HepG2 (cell line): ENCODE results near the gene RRP8. TPM values are rescaled to one million over a fixed set of nuclear protein-coding genes. Genes with fewer than 3 reads are reported as not detected.

ENCODE experiments used
- ATAC-seq: fragments of 200-7000 bp; cut with Tn5 transposase; 3 replicates; pipeline ENCODE4 v1.9.1; 2020; ENCODE audit warnings: mild to moderate bottlenecking, moderate library complexity
- BruUV-seq: library from RNA; stranded (reverse); fragments of 400-500 nt; replicated peaks from 2 replicates; lab custom pipeline; 2021; lab: Mats Ljungman, UMichigan
- CTCF ChIA-PET: fragments of 300-600 bp; formaldehyde crosslinking; extraction: SDS; loops from one replicate; lab custom pipeline; 2021; ENCODE audit warnings: low total read pairs, inconsistent platforms, low intra/inter-chr PET ratio; lab: Yijun Ruan, JAX
- POLR2A ChIA-PET: fragments of 350-600 bp; sonication (Branson Sonifier 250); formaldehyde crosslinking; loops from one replicate; lab custom pipeline; 2020; ENCODE audit warnings: antibody characterized with exemption, inconsistent platforms; lab: Yijun Ruan, JAX
- DNase-seq: peaks from one replicate; pipeline ENCODE4 v3.0.0-alpha.2; 2015; ENCODE audit warnings: low spot score
- FAIRE-seq: peaks from 3 replicates; lab custom pipeline; 2011; peaks lifted over from hg19 to GRCh38; lab: Jason Lieb, UNC
- H2AFZ ChIP-seq: one replicate; pipeline ENCODE4 v1.6.1; 2011; ENCODE audit warnings: low read length, inconsistent platforms
- H3K27ac ChIP-seq: fragments of 300-600 bp; 3 replicates; pipeline ENCODE4 v1.8.0; 2011; ENCODE audit warnings: mixed run types, mild to moderate bottlenecking, mixed read lengths, low read length, inconsistent platforms; ENCODE audit not compliant: insufficient read depth; ENCODE audit errors: extremely low read length
- H3K27me3 ChIP-seq, 2 experiments: fragments of 200-600 bp in 1 of 2; 2 replicates in 1 of 2; 3 replicates in 1 of 2; pipeline versions ENCODE4 v1.6.0 to v1.8.0; 2011; ENCODE audit warnings: low read length in 2 of 2, mild to moderate bottlenecking in 2 of 2, moderate library complexity in 2 of 2, inconsistent platforms in 1 of 2; ENCODE audit not compliant: insufficient read depth in 2 of 2, control insufficient read depth in 1 of 2
- H3K36me3 ChIP-seq, 2 experiments: fragments of 200-600 bp in 1 of 2; replicated peaks in 1 of 2; 2 replicates in 1 of 2; 3 replicates in 1 of 2; pipeline versions ENCODE4 v1.5.1 to v1.8.0; 2011; ENCODE audit warnings: low read length in 2 of 2, inconsistent platforms in 1 of 2; ENCODE audit not compliant: insufficient read depth in 2 of 2, control insufficient read depth in 1 of 2
- H3K4me1 ChIP-seq: 2 replicates; pipeline ENCODE4 v1.5.1; 2012; ENCODE audit warnings: low read length, inconsistent platforms; ENCODE audit not compliant: insufficient read depth
- H3K4me2 ChIP-seq: 2 replicates; pipeline ENCODE4 v1.6.0; 2011; ENCODE audit warnings: low read depth, low read length, inconsistent platforms
- H3K4me3 ChIP-seq, 3 experiments: fragments of 200-600 bp in 1 of 3; sonication (generic), shearing (Covaris generic) in 1 of 3; replicated peaks in 1 of 3; 2 replicates each; pipeline ENCODE4 v1.5.1; 2011 to 2016; ENCODE audit warnings: low read length in 3 of 3, inconsistent platforms in 2 of 3, low read depth in 2 of 3, mild to moderate bottlenecking in 2 of 3, control low read depth in 1 of 3, mixed read lengths in 1 of 3; ENCODE audit not compliant: insufficient read depth in 1 of 3
- H3K79me2 ChIP-seq: one replicate; pipeline ENCODE4 v1.6.1; 2011; ENCODE audit warnings: low read length, inconsistent platforms; ENCODE audit not compliant: insufficient read depth
- H3K9ac ChIP-seq: 2 replicates; pipeline ENCODE4 v1.6.0; 2011; ENCODE audit warnings: mild to moderate bottlenecking, low read depth, low read length, inconsistent platforms; ENCODE audit not compliant: insufficient read depth
- H3K9me3 ChIP-seq: 2 replicates; pipeline ENCODE4 v1.5.1; 2012; ENCODE audit warnings: mild to moderate bottlenecking, low read length
- H4K20me1 ChIP-seq: 2 replicates; pipeline ENCODE4 v1.6.0; 2011; ENCODE audit warnings: inconsistent platforms, mild to moderate bottlenecking, low read length, moderate library complexity; ENCODE audit not compliant: insufficient read depth
- ARNTL ChIP-seq: sonication (generic); formaldehyde crosslinking; IDR thresholded peaks from 2 replicates; pipeline ENCODE4 v1.4.0; 2020; ENCODE audit warnings: mild to moderate bottlenecking, missing genetic modification reagents
- CREM ChIP-seq, 2 experiments: sonication (generic) in 1 of 2; formaldehyde crosslinking in 1 of 2; IDR thresholded peaks; 2 replicates each; pipeline versions ENCODE4 v1.4.0 to v1.6.1; 2016 to 2020; ENCODE audit warnings: antibody characterized with exemption in 1 of 2, mild to moderate bottlenecking in 1 of 2, missing genetic modification reagents in 1 of 2
- FOXJ3 ChIP-seq: sonication (generic); formaldehyde crosslinking; IDR thresholded peaks from 2 replicates; pipeline ENCODE4 v1.4.0; 2020; ENCODE audit warnings: missing genetic modification reagents, mild to moderate bottlenecking, borderline replicate concordance
- GTF3A ChIP-seq: sonication (generic); formaldehyde crosslinking; conservative IDR thresholded peaks from 2 replicates; pipeline ENCODE4 v1.4.0; 2020; ENCODE audit warnings: mild to moderate bottlenecking, missing genetic modification reagents
- NFIB ChIP-seq: sonication (generic); formaldehyde crosslinking; IDR thresholded peaks from 2 replicates; pipeline ENCODE4 v1.9.0; 2021; ENCODE audit warnings: missing genetic modification reagents, mild to moderate bottlenecking, borderline replicate concordance
- POLR2A ChIP-seq, 2 experiments: IDR thresholded peaks; 2 replicates each; pipeline ENCODE4 v1.6.1; 2011; ENCODE audit warnings: low read depth in 2 of 2, low read length in 2 of 2, mild to moderate bottlenecking in 1 of 2, moderate library complexity in 1 of 2; ENCODE audit not compliant: insufficient read depth in 1 of 2
- RARA ChIP-seq: IDR thresholded peaks from 2 replicates; pipeline ENCODE4 v1.6.1; 2016; ENCODE audit warnings: missing genetic modification reagents, missing compliant biosample characterization
- RFXANK ChIP-seq: IDR thresholded peaks from 2 replicates; pipeline ENCODE4 v1.6.1; 2016
- SRF ChIP-seq: IDR thresholded peaks from 2 replicates; pipeline ENCODE4 v1.6.1; 2011; ENCODE audit warnings: mild to moderate bottlenecking, low read depth, low read length, moderate library complexity
- ZFP36L1 ChIP-seq: sonication (generic); formaldehyde crosslinking; IDR thresholded peaks from 2 replicates; pipeline ENCODE4 v1.8.0; 2022; ENCODE audit warnings: mild to moderate bottlenecking, missing genetic modification reagents, moderate library complexity
- ZFP90 ChIP-seq: sonication (generic); formaldehyde crosslinking; IDR thresholded peaks from 2 replicates; pipeline ENCODE4 v1.8.0; 2022; ENCODE audit warnings: missing genetic modification reagents, mild to moderate bottlenecking, inconsistent platforms, borderline replicate concordance
- ZNF282 ChIP-seq: fragments of 450-650 bp; IDR thresholded peaks from 2 replicates; pipeline ENCODE4 v1.6.1; 2018; ENCODE audit not compliant: partially characterized antibody
- ZNF335 ChIP-seq: sonication (generic); formaldehyde crosslinking; IDR thresholded peaks from 2 replicates; pipeline ENCODE4 v1.4.0; 2020; ENCODE audit warnings: missing genetic modification reagents
- ZNF674 ChIP-seq: sonication (generic); formaldehyde crosslinking; IDR thresholded peaks from 2 replicates; pipeline ENCODE4 v1.5.0; 2020; ENCODE audit warnings: low read depth, mild to moderate bottlenecking, missing genetic modification reagents
- ZNF775 ChIP-seq: sonication (generic); formaldehyde crosslinking; IDR thresholded peaks from 2 replicates; pipeline ENCODE4 v1.4.0; 2020; ENCODE audit warnings: missing genetic modification reagents, mild to moderate bottlenecking, moderate library complexity, borderline replicate concordance
- in situ Hi-C: cut with HindIII; loops from 2 replicates; pipeline ENCODE4 v1.10.0; 2017; ENCODE audit warnings: low pct_unique_long_range_greater_than_20kb; ENCODE audit not compliant: extremely low pct_ligation_motif_present
- intact Hi-C: fragments of 100-400 bp; cut with micrococcal nuclease; formaldehyde crosslinking; loops from one replicate; pipeline ENCODE4 v1.10.0; 2022; ENCODE audit not compliant: unreplicated experiment
- polyA plus RNA-seq, 8 experiments: library from polyadenylated mRNA; depleted of rRNA in 3 of 8; stranded (reverse) in 7 of 8; unstranded in 1 of 8; fragments of >200 nt; fragmentation: Illumina TruSeq in 4 of 8; extraction: Trizol in 4 of 8; gene quantifications; 2 replicates each; pipeline versions ENCODE4 v1.2.1 to v1.2.3, GENCODE V29; 2011 to 2016; ENCODE audit warnings: low read depth in 4 of 8, missing spikeins in 1 of 8, mixed read lengths in 1 of 8; ENCODE audit not compliant: insufficient read depth in 1 of 8
- total RNA-seq, 5 experiments: library from RNA; depleted of rRNA; stranded (reverse); fragments of >200 nt; fragmentation: Illumina TruSeq; extraction: Trizol; gene quantifications; 2 replicates each; pipeline ENCODE4 v1.2.3, GENCODE V29; 2016; ENCODE audit warnings: low read depth in 1 of 5
- TF ChIP-seq, protein P1 (sequence below): sonication (generic); formaldehyde crosslinking; IDR thresholded peaks from 2 replicates; pipeline ENCODE4 v1.4.0; 2020; ENCODE audit warnings: missing genetic modification reagents, borderline replicate concordance
- TF ChIP-seq, protein P2 (sequence below), 2 experiments: sonication (generic) in 1 of 2; formaldehyde crosslinking in 1 of 2; IDR thresholded peaks; 2 replicates each; pipeline versions ENCODE4 v1.4.0 to v1.6.1; 2018 to 2020; ENCODE audit warnings: missing genetic modification reagents in 2 of 2, borderline replicate concordance in 1 of 2, low read depth in 1 of 2, mild to moderate bottlenecking in 1 of 2, missing biosample characterization in 1 of 2

RRP8 gene
- total and polyA plus RNA-seq, 2 of the 13 experiments (the other 11 are each of a cell fraction or from before 2014, with no cell fraction given): 7.2 to 21.6 TPM

DNA sequence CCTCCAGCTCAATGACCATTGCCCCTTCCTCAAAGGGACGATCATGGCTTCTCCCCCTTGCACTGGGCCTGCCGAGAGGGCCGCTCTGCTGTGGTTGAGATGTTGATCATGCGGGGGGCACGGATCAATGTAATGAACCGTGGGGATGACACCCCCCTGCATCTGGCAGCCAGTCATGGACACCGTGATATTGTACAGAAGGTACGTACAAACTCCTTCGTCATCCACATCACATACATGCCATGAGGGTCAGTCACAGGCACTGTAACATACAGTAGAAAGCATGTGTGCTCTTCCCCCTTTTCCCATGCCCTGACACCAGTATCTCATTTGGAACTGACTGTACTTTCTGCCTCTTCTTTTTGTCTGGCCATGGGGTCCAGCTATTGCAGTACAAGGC lies 4.6 kb upstream of the RRP8 start (continued):
- TF ChIP-seq, protein P1, sequence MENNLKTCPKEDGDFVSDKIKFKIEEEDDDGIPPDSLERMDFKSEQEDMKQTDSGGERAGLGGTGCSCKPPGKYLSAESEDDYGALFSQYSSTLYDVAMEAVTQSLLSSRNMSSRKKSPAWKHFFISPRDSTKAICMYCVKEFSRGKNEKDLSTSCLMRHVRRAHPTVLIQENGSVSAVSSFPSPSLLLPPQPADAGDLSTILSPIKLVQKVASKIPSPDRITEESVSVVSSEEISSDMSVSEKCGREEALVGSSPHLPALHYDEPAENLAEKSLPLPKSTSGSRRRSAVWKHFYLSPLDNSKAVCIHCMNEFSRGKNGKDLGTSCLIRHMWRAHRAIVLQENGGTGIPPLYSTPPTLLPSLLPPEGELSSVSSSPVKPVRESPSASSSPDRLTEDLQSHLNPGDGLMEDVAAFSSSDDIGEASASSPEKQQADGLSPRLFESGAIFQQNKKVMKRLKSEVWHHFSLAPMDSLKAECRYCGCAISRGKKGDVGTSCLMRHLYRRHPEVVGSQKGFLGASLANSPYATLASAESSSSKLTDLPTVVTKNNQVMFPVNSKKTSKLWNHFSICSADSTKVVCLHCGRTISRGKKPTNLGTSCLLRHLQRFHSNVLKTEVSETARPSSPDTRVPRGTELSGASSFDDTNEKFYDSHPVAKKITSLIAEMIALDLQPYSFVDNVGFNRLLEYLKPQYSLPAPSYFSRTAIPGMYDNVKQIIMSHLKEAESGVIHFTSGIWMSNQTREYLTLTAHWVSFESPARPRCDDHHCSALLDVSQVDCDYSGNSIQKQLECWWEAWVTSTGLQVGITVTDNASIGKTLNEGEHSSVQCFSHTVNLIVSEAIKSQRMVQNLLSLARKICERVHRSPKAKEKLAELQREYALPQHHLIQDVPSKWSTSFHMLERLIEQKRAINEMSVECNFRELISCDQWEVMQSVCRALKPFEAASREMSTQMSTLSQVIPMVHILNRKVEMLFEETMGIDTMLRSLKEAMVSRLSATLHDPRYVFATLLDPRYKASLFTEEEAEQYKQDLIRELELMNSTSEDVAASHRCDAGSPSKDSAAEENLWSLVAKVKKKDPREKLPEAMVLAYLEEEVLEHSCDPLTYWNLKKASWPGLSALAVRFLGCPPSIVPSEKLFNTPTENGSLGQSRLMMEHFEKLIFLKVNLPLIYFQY: no peak
- no peak for TF ChIP-seq ZNF775 (CRISPR knock-in tag)
- no peak for TF ChIP-seq ZNF282

- TF ChIP-seq, protein P2, sequence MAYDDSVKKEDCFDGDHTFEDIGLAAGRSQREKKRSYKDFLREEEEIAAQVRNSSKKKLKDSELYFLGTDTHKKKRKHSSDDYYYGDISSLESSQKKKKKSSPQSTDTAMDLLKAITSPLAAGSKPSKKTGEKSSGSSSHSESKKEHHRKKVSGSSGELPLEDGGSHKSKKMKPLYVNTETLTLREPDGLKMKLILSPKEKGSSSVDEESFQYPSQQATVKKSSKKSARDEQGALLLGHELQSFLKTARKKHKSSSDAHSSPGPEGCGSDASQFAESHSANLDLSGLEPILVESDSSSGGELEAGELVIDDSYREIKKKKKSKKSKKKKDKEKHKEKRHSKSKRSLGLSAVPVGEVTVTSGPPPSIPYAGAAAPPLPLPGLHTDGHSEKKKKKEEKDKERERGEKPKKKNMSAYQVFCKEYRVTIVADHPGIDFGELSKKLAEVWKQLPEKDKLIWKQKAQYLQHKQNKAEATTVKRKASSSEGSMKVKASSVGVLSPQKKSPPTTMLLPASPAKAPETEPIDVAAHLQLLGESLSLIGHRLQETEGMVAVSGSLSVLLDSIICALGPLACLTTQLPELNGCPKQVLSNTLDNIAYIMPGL (CRISPR knock-in tag; IDR thresholded peaks at IDR 0.05; ENCODE audit: borderline replicate concordance in 1 of 2, low read depth in 1 of 2): no peak
- TF ChIP-seq NFIB (CRISPR knock-in tag) (no peak), CREM (IDR thresholded peaks at IDR 0.05) (0 out of 2 replicates have a peak, but pooled peaks have one; percentile 13), CREM (CRISPR knock-in tag; IDR thresholded peaks at IDR 0.05) (no peak), GTF3A (CRISPR knock-in tag) (no peak), ZNF674 (no peak), ZNF335 (CRISPR knock-in tag) (0 out of 2 replicates have a peak, but pooled peaks have one; percentile 2), ARNTL (CRISPR knock-in tag) (no peak), RFXANK (CRISPR knock-in tag) (peak; percentile 8; the same call in 1 of the 2 replicates), FOXJ3 (CRISPR knock-in tag) (no peak), POLR2A (IDR thresholded peaks at IDR 0.05; ENCODE audit: insufficient read depth in 1 of 2, low read depth in 2 of 2, low read length in 2 of 2) (0 out of 4 replicates have a peak, but pooled peaks of 1 of the 2 experiments have one; percentile 4), ZFP90 (CRISPR knock-in tag) (no peak), RARA (CRISPR knock-in tag) (0 out of 2 replicates have a peak, but pooled peaks have one; percentile 0), ZFP36L1 (CRISPR knock-in tag) (peak; percentile 37; the same call in 1 of the 2 replicates), SRF (peak; percentile 96)
- Histone ChIP-seq H3K79me2 (peaks cover 46% of the 10 kb centered on the region), H4K20me1 (no peaks in the 10 kb centered on the region), H3K4me2 (peak overlapping the region; percentile 99), H3K27me3 (no peaks in the 10 kb centered on the region; a peak in 1 of 5 replicates), H3K9me3 (no peaks in the 10 kb centered on the region), H3K9ac (peak overlapping the region; percentile 68), H3K4me1 (peaks cover 53% of the 10 kb centered on the region), H3K27ac (peak overlapping the region; percentile 62), H3K4me3 (peak overlapping the region in 1 of 3 experiments; percentile 27; a peak in 1 of 6 replicates), H2AFZ (no peak overlapping the region), H3K36me3 (peaks cover 21 to 37% of the 10 kb centered on the region in 2 experiments)
- intact Hi-C loops: no loop called here
- ATAC-seq: no peak
- POLR2A ChIA-PET: interaction anchor here (0.7 to 2.1 kb wide), 10 partner anchors 9 to 166 kb away, joined by 3 to 36 read pairs (median 4); partner anchors contain the start of genes ARFIP2, MRPL17, TIMM10B and TPP1
- BruUV-seq: no TSS peak
- DNase-seq: no peak
- in situ Hi-C loops: loop anchor here (10.0 kb wide), 1 partner anchor 122 kb away; the partner anchor contains the start of genes ARFIP2 and TIMM10B
- no peak for FAIRE-seq
- CTCF ChIA-PET: no interaction called here
Observed at GRCh38 chr11:6607190-6607795, 3.9 kb upstream of the RRP8 start.
